ENCODE results near the gene EIF2AK3. TPM values are rescaled to one million over a fixed set of nuclear protein-coding genes. Genes with fewer than 3 reads are reported as not detected.

The EIF2AK3 gene
- total and polyA plus RNA-seq, 4 donors = 5.3 to 46.7 (median 18.6) TPM

DNA sequence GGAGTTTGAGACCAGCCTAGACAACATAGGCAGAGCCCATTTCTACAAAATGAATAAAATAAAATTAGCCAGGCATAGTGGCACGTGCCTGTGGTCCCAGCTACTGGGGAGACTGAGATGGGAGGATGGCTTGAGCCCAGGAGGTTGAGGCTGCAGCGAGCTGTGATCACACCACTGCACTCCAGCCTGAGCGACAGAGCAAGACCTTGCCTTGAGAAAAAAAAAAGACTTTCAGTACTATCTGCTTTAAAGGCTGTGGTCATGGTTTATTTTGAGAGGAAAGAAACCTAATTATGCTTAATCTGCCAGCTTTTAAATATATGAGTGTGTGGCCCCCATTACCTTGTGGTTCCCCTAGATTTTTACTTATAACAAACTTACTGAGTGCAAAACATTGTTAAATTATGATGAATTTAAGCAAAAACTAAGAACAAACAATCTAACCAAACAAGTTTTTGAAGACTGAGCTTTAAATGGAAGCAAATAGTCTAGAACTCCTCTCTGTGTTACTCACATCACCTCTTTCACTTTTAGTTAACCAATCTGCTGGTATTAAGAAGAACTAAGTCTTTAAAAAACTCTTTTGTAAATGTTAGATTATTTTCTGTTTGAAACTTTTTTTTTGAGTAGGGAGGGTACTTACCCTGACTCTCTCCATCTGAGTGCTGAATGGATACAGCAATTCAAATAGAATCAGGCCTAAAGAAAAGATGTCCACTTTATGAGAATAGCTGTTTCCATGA is 65.4 kb downstream of the EIF2AK3 start:
- ATAC-seq (ENCODE audit: insufficient read depth, low FRiP score) = no peak
- 93 to 97% methylated on average over 3 of the region's 3 CpGs for WGBS, 2 donors

GRCh38 chr2:88560619-88561307 is 66.5 kb downstream of the EIF2AK3 start:
- ATAC-seq (ENCODE audit: insufficient read depth, low FRiP score) (no peak), DNase-seq (no peak)
- H3K27ac ChIP-seq (ENCODE audit: low read depth in 1 of 2, low read length in 1 of 2) = no peak overlapping the region
- no peak overlapping the region for H3K9ac ChIP-seq (ENCODE audit: insufficient read depth in 1 of 2, low read length in 2 of 2)
- no peak for TF ChIP-seq CTCF (IDR thresholded peaks at IDR 0.05; ENCODE audit: control extremely low read depth, extremely low read depth)
- no peaks in the 10 kb centered on the region for H3K9me3 ChIP-seq (ENCODE audit: control insufficient read depth in 4 of 4, insufficient read depth in 3 of 4, low read length in 3 of 4)
- WGBS, 2 donors = 93 to 97% methylated on average over 3 of the region's 3 CpGs
- H3K27me3 ChIP-seq (ENCODE audit: control insufficient read depth in 3 of 3, insufficient read depth in 3 of 3, low read length in 2 of 3) = no peaks in the 10 kb centered on the region
- no peak overlapping the region for H3K4me3 ChIP-seq
- H3K36me3 ChIP-seq (ENCODE audit: control insufficient read depth in 4 of 4, insufficient read depth in 4 of 4, low read length in 4 of 4) = peaks cover 7 to 35% (median 18%) of the 10 kb centered on the region in 4 donors
- H3K4me1 ChIP-seq (ENCODE audit: control insufficient read depth in 5 of 5, insufficient read depth in 5 of 5, low read length in 5 of 5) = peaks cover 0 to 23% (median 3%) of the 10 kb centered on the region in 5 donors

More for the DNA sequence above, 65.4 kb downstream of the EIF2AK3 start:
- TF ChIP-seq CTCF (IDR thresholded peaks at IDR 0.05; ENCODE audit: control extremely low read depth, extremely low read depth) = no peak
- no peak overlapping the region for H3K27ac ChIP-seq (ENCODE audit: low read depth in 1 of 2, low read length in 1 of 2)
- DNase-seq = no peak
- no peak overlapping the region for H3K4me3 ChIP-seq
- peaks cover 4 to 34% (median 15%) of the 10 kb centered on the region in 4 donors for H3K36me3 ChIP-seq (ENCODE audit: control insufficient read depth in 4 of 4, insufficient read depth in 4 of 4, low read length in 4 of 4)
- H3K9me3 ChIP-seq (ENCODE audit: control insufficient read depth in 4 of 4, insufficient read depth in 3 of 4, low read length in 3 of 4) = no peaks in the 10 kb centered on the region
- H3K4me1 ChIP-seq (ENCODE audit: control insufficient read depth in 5 of 5, insufficient read depth in 5 of 5, low read length in 5 of 5) = peaks cover 0 to 23% (median 3%) of the 10 kb centered on the region in 5 donors
- H3K9ac ChIP-seq (ENCODE audit: insufficient read depth in 1 of 2, low read length in 2 of 2) = no peak overlapping the region
- H3K27me3 ChIP-seq (ENCODE audit: control insufficient read depth in 3 of 3, insufficient read depth in 3 of 3, low read length in 2 of 3) = no peaks in the 10 kb centered on the region

DNA sequence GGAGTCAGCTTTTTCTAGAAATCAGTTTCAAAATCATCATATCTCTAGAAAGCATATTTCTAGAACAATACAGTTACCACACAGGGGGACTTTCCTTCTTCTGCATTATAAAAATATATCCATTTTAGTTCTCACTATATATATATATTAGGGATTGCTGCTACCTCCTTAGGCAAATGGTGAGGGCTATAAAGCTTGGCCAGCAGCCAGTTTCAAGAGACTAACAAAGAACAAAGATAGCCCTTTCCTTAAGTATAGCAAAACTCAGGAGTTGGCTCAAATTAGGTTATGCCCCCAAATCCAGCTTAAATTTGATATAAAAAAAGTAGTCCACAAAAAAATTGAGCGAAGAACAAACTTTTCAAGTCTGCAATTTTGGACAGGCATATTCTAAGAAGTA is 70.0 kb downstream of the EIF2AK3 start:
- no peak for TF ChIP-seq CTCF (IDR thresholded peaks at IDR 0.05; ENCODE audit: control extremely low read depth, extremely low read depth)
- H3K4me3 ChIP-seq = no peak overlapping the region
- DNase-seq = no peak
- no peak overlapping the region for H3K27ac ChIP-seq (ENCODE audit: low read depth in 1 of 2, low read length in 1 of 2)
- H3K9me3 ChIP-seq (ENCODE audit: control insufficient read depth in 4 of 4, insufficient read depth in 3 of 4, low read length in 3 of 4) = no peaks in the 10 kb centered on the region
- ATAC-seq (ENCODE audit: insufficient read depth, low FRiP score) = no peak
- peaks cover 7 to 40% (median 18%) of the 10 kb centered on the region in 4 donors for H3K36me3 ChIP-seq (ENCODE audit: control insufficient read depth in 4 of 4, insufficient read depth in 4 of 4, low read length in 4 of 4)
- no peak overlapping the region for H3K9ac ChIP-seq (ENCODE audit: insufficient read depth in 1 of 2, low read length in 2 of 2)
- 93 to 99% methylated on average over 1 of the region's 1 CpG for WGBS, 2 donors
- H3K4me1 ChIP-seq (ENCODE audit: control insufficient read depth in 5 of 5, insufficient read depth in 5 of 5, low read length in 5 of 5) = peaks cover 0 to 4% (median 0%) of the 10 kb centered on the region in 5 donors
- H3K27me3 ChIP-seq (ENCODE audit: control insufficient read depth in 3 of 3, insufficient read depth in 3 of 3, low read length in 2 of 3) = no peaks in the 10 kb centered on the region
